NCI-H187 treated with DMSO at 0.1 percent for 48 hours (cell line): Measurements from ENCODE around the gene PAWR.

Source experiments
- DNase-seq: peaks from one replicate; lab custom pipeline; 2025; lab: John Stamatoyannopoulos, UW

Gene PAWR, protein sequence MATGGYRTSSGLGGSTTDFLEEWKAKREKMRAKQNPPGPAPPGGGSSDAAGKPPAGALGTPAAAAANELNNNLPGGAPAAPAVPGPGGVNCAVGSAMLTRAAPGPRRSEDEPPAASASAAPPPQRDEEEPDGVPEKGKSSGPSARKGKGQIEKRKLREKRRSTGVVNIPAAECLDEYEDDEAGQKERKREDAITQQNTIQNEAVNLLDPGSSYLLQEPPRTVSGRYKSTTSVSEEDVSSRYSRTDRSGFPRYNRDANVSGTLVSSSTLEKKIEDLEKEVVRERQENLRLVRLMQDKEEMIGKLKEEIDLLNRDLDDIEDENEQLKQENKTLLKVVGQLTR

DNA sequence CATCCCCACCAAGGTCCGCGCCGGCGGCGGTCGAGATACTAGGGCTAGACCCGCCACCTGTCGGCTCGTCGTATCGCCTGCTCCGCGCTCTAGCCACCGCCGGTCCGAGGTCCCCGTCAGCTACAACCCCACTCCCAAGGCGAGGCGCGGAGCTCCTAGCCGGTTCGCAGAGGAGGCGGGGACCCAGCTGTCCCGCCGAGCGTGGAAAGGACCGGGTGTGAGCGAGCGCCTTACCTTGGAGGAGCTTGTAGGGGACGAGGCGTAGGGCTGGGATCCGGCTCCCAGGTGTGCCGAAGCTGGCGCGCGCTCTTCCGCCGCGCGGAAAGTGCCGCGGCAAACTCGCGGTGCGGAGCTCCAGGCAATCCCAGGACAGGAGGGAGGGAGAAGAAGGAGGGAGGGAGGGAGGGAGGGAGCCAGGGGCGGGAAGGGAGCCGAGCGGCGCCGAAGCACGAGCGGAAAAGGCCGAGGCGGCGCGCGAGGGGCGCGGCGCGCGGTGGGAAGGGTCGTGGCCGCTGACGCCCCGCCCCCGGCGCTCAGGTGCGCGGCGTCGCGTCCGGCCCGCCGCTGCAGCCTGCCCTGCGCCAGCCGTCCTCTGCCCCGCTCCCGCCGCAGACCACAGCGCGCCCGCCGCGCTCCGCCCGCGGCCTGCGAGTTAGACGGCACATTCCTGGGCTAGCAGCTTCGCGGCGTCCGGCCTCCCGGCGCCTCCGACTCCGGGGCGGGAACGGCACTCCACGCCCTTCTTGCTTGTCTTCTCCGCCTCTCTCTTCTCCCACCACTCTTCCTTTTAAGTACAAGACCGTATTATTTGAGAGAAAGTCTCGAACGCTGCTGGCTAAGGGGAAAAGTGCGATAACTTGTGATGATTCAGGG is at the start of gene PAWR:
PAWR (minus strand) TSS at position 327 of the 873 bp plus-strand sequence. CDS start 720 bp downstream, outside the sequence.
- peak; percentile 69 for DNase-seq

- peak; percentile 52 for DNase-seq
Observed at GRCh38 chr12:79737875-79738718, 47.3 kb upstream of the PAWR start.

DNA sequence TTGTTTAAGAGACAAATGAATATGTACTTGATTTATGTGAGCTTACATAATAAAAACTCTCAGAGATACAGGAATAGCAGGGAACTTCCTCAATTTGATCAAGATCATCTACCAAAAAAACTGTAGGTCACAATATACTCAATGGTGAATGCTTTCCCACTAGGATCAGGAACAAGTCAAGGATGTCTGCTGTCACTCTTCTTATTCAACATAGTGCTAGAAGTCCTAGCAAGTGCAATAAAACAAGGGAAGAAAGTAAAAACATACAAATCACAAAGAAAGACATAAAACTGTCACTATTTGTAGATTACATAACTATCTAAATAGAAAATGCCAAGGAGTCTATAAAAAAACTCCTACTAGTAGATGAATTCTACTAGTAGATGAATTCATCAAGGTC is 41.9 kb upstream of the PAWR start:
- no peak for DNase-seq

DNA sequence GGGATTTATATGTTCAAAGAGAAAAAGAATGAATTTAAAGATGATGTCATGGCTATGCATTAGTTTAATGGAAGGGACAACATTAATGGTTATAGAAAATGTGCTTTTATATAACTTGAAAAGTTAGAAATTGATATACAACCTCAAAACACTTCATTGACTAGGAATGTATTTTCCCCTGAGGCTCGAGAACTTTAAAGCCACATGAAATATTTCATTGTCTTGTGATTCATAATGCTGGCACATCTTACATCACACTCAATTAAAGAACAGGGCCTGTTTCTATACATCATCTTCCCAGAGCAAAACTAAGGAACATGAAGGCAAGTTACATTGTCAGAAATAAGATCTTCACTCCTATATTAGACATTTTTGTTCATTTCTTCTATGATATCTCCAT is 35.2 kb upstream of the PAWR start:
- DNase-seq, result no peak

GRCh38 chr12:79717006-79717405 is 26.2 kb upstream of the PAWR start:
- DNase-seq, result no peak

GRCh38 chr12:79715308-79715707 is 24.5 kb upstream of the PAWR start:
- DNase-seq, result no peak

- no peak for DNase-seq
Observed at GRCh38 chr12:79710707-79711483, 20.1 kb upstream of the PAWR start.

DNA sequence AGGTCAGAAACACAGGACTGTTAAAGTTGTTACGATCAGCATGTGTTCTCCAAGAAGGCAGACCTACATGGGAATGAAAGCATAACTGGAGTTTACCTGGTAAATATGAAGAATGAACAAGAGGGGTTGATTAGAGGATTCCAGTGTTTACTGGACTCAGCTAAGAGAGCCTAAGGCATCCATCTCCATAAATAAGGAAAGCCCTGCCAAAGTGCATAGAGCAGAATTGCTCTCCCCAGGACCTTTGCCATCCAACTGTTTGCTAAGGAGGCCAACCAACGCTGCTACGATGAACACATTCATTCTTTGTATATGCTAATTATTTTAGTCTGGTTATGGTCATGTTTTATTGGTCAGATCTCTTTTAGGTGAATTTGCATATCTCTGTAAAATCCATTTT is 17.1 kb upstream of the PAWR start:
- DNase-seq, result no peak

DNA sequence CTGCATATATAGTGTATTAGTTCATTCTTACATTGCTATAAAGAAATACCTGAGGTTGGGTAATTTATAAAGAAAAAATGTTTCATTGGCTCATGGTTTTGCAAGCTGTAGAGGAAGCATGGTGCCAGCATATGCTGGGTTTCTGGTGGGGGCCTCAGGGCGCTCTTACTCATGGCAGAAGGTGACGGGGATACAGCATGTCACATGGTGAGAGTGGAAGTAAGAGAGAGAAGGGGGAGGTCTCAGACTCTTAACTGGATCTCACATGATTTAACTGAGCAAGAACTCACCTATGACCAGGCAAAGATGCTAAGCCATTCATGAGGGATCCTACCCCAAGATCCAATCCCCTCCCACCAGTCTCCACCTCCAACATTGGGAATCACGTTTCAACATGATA is 15.9 kb upstream of the PAWR start:
- no peak for DNase-seq

GRCh38 chr12:79706156-79706555 is 15.4 kb upstream of the PAWR start:
- no peak for DNase-seq

DNA sequence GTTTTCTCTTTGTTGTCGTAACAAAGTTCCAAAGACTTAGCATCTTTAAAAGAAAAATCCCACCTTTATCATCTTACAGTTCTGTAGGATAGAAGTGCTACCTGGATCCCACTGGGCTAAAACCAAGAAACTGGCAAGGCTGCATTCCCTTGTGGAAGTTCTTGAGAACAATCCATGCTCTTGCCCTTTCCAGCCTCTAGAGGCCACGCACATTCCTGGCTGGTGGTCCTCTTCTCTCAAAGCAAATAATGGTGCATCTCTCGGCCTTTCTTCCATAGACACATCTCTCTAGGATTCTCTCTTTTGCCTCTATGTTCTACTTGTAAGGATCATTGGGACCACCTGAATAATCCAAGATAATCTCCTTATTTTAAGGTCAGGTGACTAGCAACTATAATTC is 8.2 kb upstream of the PAWR start:
- DNase-seq, result no peak

- DNase-seq, result no peak
Observed at GRCh38 chr12:79696416-79696815, 5.7 kb upstream of the PAWR start.

DNA sequence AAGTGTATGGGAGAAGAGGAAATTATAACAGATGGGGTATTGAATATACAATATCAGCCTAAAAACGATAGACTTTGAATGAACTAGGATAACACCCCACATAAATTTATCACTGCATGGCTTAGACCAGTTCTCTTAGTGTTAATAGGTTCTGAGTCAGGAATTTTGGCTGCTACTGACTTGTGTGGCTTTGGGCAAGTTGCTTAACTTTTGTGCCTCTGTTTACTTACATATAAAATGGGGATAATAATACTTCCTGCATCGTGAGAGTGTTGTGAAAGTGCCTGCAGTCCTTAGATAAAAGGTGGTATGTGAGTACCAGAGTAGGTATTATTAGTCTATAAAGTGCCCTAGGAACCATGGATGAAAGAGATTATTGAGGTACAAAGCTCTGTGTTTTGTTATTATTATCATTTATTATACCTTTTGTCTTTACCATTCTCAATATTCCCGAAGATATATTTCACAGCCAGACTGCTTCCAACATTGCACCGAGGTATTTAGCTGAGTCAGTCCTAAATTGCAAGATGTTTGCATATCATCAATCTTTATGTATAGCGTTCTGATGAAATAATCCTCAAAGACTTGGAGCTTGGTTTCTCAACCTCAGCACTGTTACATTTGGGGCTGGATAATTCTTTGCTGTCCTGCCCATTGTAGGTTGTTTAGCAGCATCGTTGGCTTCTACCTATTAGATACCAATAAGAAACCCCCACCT is 2.3 kb upstream of the PAWR start:
- DNase-seq, result no peak

DNA sequence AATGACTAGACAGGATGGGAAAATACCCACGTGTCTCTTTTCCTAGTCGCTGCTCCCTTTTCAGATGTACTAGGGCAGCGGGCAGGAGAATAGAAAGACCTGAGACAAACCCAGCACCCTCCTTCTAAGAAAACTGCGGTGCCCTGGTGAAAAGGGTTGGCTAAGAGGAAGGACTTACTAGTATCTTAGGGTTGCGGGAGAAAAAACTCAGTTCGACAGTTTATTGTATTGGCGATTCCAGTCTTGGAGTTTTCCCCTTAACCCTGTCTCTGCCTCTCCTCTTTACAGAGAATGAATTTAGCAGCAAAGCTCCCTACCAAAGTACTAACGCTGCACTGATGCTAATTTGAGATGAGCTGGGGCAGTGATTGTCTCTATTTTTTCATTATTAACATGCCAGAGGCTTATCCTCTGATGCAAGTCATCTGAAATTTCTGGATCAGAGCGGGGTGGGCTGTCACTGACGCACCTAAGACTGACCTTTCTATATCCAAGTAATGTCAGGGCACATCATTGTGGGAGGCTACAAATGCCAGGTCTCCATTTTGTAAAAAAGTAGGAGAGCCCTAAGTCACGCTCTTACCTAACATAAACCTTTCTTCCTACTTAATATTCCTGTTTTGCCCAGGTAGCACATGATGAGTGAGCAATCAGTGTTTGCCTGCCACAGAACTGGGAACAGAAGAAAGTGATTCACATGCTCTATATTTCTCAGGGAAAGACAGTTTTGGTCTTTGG is 916 bp upstream of the PAWR start:
- DNase-seq, result no peak

DNA sequence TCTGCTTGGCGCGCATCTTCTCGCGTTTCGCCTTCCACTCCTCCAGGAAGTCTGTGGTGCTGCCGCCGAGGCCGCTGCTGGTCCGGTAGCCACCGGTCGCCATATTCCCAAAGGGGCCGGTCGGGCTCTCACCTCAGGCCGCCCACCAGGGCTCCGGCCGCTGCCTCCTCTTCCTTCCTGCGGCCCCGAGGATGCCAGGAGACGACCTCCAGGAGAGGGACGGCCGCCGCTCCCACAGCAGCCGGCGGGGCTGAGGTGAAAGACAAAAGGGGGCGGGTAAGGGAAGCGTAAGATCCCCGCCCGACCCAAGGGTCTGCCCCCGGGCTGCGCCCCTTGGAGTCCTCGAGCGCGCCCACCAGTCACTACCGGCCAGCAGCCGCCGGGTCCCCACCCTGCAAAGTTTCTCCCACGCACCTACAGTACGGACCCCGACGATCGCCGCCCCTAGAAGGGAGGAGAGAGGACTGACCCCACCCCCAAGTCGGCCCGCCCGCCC is 574 bp downstream of the PAWR start:
- no peak for DNase-seq

DNA sequence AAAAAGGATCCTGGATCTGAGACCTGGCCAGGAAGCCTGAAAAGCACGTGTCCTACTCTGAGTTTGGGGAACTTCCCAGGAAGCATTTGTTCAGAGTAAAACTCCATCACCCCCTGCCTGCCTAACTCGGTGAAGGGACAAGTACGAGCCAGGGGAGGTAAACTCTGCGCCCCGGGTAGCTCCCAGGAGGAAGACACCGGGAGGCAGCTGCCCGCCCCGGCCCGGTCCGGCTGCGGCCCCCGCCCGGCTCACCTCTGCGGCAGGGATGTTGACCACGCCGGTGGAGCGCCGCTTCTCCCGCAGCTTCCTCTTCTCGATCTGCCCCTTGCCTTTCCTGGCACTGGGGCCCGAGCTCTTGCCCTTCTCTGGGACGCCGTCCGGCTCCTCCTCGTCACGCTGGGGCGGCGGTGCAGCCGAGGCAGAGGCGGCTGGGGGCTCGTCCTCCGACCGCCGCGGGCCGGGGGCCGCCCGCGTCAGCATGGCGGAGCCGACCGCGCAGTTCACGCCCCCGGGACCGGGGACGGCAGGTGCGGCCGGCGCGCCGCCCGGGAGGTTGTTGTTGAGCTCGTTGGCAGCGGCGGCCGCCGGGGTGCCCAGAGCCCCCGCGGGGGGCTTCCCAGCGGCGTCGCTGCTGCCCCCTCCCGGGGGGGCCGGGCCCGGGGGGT is 1.2 kb downstream of the PAWR start:
- no peak for DNase-seq

DNA sequence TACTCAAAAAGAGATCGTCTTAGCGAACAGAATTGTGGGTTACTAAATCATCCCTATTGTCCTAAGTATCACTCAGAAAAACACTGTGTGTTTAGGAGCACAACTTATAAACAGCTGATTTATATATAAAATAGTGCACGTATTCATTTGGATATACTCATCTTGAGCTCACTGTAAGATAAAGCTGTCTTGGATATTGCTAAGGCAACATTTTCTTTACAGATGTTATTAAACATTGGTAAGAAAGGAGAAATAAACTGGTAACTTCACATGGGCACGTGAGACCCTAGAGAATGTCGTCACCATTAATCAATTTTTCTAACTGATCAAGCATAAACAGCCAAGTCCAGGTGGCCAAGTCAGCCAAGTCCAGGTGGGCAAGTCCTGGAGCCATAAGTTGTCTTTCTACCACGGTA is 1.7 kb downstream of the PAWR start:
- DNase-seq, result no peak

DNA sequence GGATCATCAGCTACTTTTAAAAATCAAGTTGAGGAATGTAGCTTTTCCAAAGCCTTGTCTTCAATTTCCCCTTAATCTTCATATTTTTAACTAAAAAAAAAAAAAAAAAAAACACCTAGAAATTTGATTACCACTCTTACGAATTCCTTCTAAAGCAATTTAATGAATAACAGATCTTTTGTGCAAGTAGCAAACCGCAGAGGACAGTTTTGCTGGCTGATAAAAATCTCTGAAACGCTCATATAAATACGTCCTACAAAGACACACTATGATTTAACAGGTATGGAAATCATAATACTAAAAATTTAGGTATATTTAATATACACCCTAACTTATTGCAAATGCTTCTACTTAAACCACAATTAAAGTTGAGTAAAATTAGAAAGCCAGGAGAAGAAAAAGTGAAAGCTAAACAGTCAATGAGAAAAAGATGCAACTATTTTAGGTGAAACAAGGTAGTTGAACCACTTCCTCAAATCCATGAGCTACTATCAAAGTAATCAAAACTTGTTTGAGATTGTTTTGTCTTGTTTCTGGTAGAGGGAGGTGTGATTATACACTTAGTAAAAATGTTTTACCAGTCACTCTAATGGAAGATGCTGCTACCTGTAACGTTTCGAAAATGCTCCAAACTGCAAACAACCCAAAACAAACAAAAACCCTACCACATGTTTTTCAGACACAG is 2.2 kb downstream of the PAWR start:
- no peak for DNase-seq

- DNase-seq, result no peak
Observed at GRCh38 chr12:79687711-79688260, 3.0 kb downstream of the PAWR start.
